Peyer's patch (tissue), 4 donors: ENCODE data around the gene SMYD3.

Experiments used
- POLR2A ChIP-seq, 2 donors: fragments of 450-650 bp; IDR thresholded peaks; one replicate each; pipeline ENCODE4 v1.5.1; 2017; ENCODE audit warnings: antibody characterized with exemption in 2 of 2, mild to moderate bottlenecking in 2 of 2, moderate library complexity in 2 of 2
- TF ChIP-seq, protein P1 (sequence below), 6 experiments: fragments of 450-650 bp in 4 of 6; fragments of 200-600 bp in 2 of 6; sonication (generic) in 1 of 6; IDR thresholded peaks; one replicate each; pipeline ENCODE4 v1.5.1; 2017 to 2019; ENCODE audit warnings: antibody characterized with exemption in 6 of 6, mild to moderate bottlenecking in 3 of 6, moderate library complexity in 1 of 6

DNA sequence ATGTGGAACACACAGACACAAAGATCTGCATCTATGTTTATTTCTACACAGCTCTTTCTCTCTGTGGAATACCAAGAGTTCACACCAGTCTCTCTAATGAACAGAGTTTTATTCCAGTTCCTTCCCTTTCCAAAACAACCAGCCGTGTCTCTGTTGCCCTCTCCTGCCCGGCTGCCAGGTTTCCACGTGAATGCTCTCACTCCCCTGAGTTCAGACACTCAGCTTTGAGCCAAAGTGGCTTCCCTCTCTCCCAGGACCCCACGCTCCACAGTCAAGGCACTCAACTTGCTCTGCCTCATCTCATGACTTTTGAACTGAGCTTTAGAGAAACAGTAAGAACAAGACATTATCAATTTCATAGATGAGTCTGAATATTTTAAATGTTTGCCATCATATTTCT is 488.9 kb downstream of the SMYD3 start:
- TF ChIP-seq, protein P1, sequence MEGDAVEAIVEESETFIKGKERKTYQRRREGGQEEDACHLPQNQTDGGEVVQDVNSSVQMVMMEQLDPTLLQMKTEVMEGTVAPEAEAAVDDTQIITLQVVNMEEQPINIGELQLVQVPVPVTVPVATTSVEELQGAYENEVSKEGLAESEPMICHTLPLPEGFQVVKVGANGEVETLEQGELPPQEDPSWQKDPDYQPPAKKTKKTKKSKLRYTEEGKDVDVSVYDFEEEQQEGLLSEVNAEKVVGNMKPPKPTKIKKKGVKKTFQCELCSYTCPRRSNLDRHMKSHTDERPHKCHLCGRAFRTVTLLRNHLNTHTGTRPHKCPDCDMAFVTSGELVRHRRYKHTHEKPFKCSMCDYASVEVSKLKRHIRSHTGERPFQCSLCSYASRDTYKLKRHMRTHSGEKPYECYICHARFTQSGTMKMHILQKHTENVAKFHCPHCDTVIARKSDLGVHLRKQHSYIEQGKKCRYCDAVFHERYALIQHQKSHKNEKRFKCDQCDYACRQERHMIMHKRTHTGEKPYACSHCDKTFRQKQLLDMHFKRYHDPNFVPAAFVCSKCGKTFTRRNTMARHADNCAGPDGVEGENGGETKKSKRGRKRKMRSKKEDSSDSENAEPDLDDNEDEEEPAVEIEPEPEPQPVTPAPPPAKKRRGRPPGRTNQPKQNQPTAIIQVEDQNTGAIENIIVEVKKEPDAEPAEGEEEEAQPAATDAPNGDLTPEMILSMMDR (IDR thresholded peaks at IDR 0.05), result no peak
- no peak for TF ChIP-seq POLR2A (IDR thresholded peaks at IDR 0.05)
